CD8-positive, alpha-beta memory T cell (primary cell): ENCODE data around the gene EPC2. TPM values are rescaled to one million over a fixed set of nuclear protein-coding genes. Genes with fewer than 3 reads are reported as not detected.
"Not testable (repeated sequence)": the region's sequence is repeated elsewhere in the genome, so short reads cannot be mapped to it uniquely, and the experiment has no call there.

ENCODE experiments used
- CTCF ChIA-PET: fragments of 350-600 bp; sonication (Branson Sonifier 250); formaldehyde crosslinking; loops from one replicate; lab custom pipeline; 2021; ENCODE audit warnings: antibody characterized with exemption; lab: Charles Lee
- POLR2A ChIA-PET: fragments of 350-600 bp; sonication (Branson Sonifier 250); formaldehyde crosslinking; loops from one replicate; lab custom pipeline; 2021; ENCODE audit warnings: antibody characterized with exemption; lab: Charles Lee
- DNase-seq, 5 donors: peaks; one replicate each; pipeline versions ENCODE4 v3.0.0 to v3.0.0-alpha.2; 2020 to 2022; ENCODE audit warnings: mixed read lengths in 1 of 5
- H3K27ac ChIP-seq: one replicate; pipeline ENCODE4 v1.7.0; 2013; ENCODE audit warnings: low read depth, mild to moderate bottlenecking, low read length, moderate library complexity
- H3K27me3 ChIP-seq: 2 replicates; pipeline ENCODE4 v1.7.0; 2013; ENCODE audit warnings: low read length, mild to moderate bottlenecking; ENCODE audit not compliant: insufficient read depth, poor library complexity, severe bottlenecking
- H3K36me3 ChIP-seq: 2 replicates; pipeline ENCODE4 v1.7.0; 2013; ENCODE audit warnings: mild to moderate bottlenecking, low read length, moderate library complexity; ENCODE audit not compliant: insufficient read depth
- H3K4me1 ChIP-seq: 2 replicates; pipeline ENCODE4 v1.7.0; 2013; ENCODE audit warnings: mild to moderate bottlenecking, low read length, moderate library complexity; ENCODE audit not compliant: insufficient read depth
- H3K4me3 ChIP-seq: 2 replicates; pipeline ENCODE4 v1.7.0; 2013; ENCODE audit warnings: mild to moderate bottlenecking, low read length
- H3K9me3 ChIP-seq: 2 replicates; pipeline ENCODE4 v1.7.0; 2013; ENCODE audit warnings: mild to moderate bottlenecking, low read length
- H3K27ac Mint-ChIP-seq, 8 donors: one replicate each; pipeline ENCODE4 v1.8.0; 2020 to 2021; ENCODE audit warnings: mixed read lengths in 8 of 8, mild to moderate bottlenecking in 6 of 8, inconsistent platforms in 3 of 8, moderate library complexity in 3 of 8
- H3K27me3 Mint-ChIP-seq, 2 donors: one replicate each; pipeline ENCODE4 v1.8.0; 2020 to 2021; ENCODE audit warnings: mixed read lengths in 2 of 2, mild to moderate bottlenecking in 1 of 2, moderate library complexity in 1 of 2
- H3K36me3 Mint-ChIP-seq, 3 donors: one replicate each; pipeline ENCODE4 v1.8.0; 2020 to 2021; ENCODE audit warnings: mixed read lengths in 3 of 3, inconsistent platforms in 1 of 3, mild to moderate bottlenecking in 1 of 3
- H3K4me1 Mint-ChIP-seq, 3 donors: one replicate each; pipeline ENCODE4 v1.8.0; 2020 to 2021; ENCODE audit warnings: mixed read lengths in 3 of 3, inconsistent platforms in 1 of 3, mild to moderate bottlenecking in 1 of 3
- H3K4me3 Mint-ChIP-seq, 7 donors: one replicate each; pipeline ENCODE4 v1.8.0; 2020 to 2021; ENCODE audit warnings: mixed read lengths in 7 of 7, mild to moderate bottlenecking in 6 of 7, moderate library complexity in 4 of 7, inconsistent platforms in 2 of 7
- H3K9me3 Mint-ChIP-seq, 5 donors: one replicate each; pipeline ENCODE4 v1.8.0; 2020 to 2022; ENCODE audit warnings: mixed read lengths in 5 of 5, mild to moderate bottlenecking in 3 of 5, moderate library complexity in 2 of 5, inconsistent platforms in 1 of 5
- polyA plus RNA-seq: library from polyadenylated mRNA; unstranded; fragments of 300-500 nt; fragmentation: Illumina TruSeq; gene quantifications from one replicate; pipeline ENCODE4 v1.2.3, GENCODE V29; 2021
- total RNA-seq, 2 experiments: library from RNA; stranded (reverse); gene quantifications; one replicate each; pipeline ENCODE4 v1.2.3, GENCODE V29; 2021

EPC2 gene
- total and polyA plus RNA-seq, 3 experiments from 2014 or later, result 2.2 to 29.7 (median 29.6) TPM

DNA sequence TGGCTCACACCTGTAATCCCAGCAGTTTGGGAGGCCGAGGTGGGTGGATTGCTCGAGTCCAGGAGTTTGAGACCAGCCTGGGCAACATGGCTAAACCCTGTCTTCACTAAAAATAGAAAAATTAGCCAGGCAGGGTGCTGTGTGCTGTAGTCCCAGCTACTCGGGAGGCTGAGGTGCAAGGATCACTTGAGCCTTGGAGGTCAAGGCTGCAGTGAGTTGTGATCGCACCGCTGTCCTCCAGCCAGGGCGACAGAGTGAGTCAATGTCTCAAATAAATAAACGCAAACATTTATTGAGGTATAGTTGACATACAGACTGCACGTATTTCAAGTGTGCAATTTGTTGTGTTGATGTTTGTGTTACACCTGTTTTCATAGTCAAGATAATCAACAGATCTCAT, 19.7 kb downstream of the EPC2 start:
- ChIA-PET POLR2A (no interaction called here), CTCF (interaction anchor here (1.2 kb wide), 1 partner anchor 27 kb away, joined by 3 read pairs; no protein-coding TSS in a partner anchor)
- peaks cover 0 to 5% (median 0%) of the 10 kb centered on the region in 3 donors for H3K36me3 Mint-ChIP-seq

DNA sequence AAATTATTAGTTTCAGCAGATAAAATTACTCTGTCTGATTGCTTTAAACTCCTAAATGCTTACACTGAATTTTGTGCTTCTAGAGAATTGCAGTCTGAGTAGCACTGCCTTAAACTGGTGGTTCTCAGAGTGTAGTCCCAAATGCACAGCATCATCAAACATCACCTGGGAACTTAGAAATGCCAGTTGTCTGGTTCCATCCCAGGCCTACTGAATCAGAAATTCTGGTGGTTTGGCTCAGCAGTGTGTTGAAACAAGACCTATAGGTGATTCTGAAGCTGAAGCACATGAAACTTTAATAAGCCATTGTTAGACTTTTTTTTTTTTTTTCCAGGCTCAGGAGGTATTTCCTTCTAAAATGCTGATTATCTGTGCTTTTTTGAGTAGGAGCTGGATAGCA, 22.0 kb downstream of the EPC2 start:
- no peaks in the 10 kb centered on the region for H3K36me3 ChIP-seq
- Mint-ChIP-seq H3K27ac (no peak overlapping the region), H3K27me3 (no peaks in the 10 kb centered on the region), H3K36me3 (peaks cover 0 to 5% (median 0%) of the 10 kb centered on the region in 3 donors), H3K4me1 (peaks cover 66 to 82% (median 76%) of the 10 kb centered on the region in 3 donors), H3K4me3 (peak overlapping the region in 4 of 7 donors; percentile 5 to 48 (median 22)), H3K9me3 (no peaks in the 10 kb centered on the region)
- no peak for DNase-seq
- ChIA-PET POLR2A (interaction anchor here (1.4 kb wide), 1 partner anchor 20 kb away, joined by 3 read pairs; no protein-coding TSS in a partner anchor), CTCF (no interaction called here)
- no peaks in the 10 kb centered on the region for H3K9me3 ChIP-seq
- H3K4me1 ChIP-seq, result peaks cover 47% of the 10 kb centered on the region
- H3K4me3 ChIP-seq, result no peak overlapping the region
- H3K27ac ChIP-seq, result no peak overlapping the region
- H3K27me3 ChIP-seq, result no peaks in the 10 kb centered on the region

More for the DNA sequence above, 19.7 kb downstream of the EPC2 start:
- no peak for DNase-seq
- Mint-ChIP-seq H3K27me3 (no peaks in the 10 kb centered on the region), H3K4me1 (peaks cover 63 to 84% (median 78%) of the 10 kb centered on the region in 3 donors), H3K27ac (no peak overlapping the region), H3K4me3 (peak overlapping the region in 2 of 7 donors; percentile 26 to 65), H3K9me3 (no peaks in the 10 kb centered on the region)
- Histone ChIP-seq H3K4me3 (no peak overlapping the region), H3K27ac (no peak overlapping the region), H3K4me1 (peaks cover 55% of the 10 kb centered on the region), H3K27me3 (no peaks in the 10 kb centered on the region), H3K9me3 (no peaks in the 10 kb centered on the region), H3K36me3 (no peaks in the 10 kb centered on the region)

DNA sequence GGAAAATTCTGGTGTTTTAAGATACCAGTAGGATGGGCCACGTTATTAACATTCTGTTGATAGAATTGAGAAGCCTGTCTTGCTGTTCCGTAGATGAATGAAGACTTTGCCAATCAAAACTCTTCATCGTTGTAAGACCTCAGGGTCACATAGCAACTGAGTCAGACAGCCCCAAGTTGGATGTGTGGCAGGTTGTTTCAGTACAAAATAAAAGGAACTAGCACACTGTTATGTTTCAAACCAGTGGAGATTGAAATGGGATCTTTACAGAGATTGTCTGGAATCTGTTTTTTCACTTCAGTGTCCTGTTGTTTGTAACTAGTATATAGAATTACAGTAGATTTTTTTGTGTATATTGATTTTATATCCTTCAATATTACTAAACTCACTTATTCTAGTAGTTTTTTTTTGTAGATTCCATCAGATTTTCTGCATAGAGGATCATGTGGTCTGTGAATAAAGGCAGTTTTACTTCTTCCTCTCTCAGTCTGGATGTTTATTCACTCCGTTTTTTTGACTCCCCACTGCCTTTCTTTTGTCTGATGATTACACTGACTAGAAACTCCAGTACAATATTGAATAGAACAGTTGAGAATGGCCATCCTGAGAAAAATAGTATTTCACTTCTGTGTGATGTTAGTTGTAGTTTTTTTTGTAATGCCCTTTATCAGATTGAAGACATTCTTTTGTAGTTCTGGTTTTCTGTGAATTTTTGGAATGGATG, 22.7 kb downstream of the EPC2 start:
- ChIA-PET POLR2A (no interaction called here), CTCF (no interaction called here)
- no peak overlapping the region for H3K4me3 ChIP-seq
- no peaks in the 10 kb centered on the region for H3K9me3 ChIP-seq
- peak overlapping the region in 2 of 8 donors; percentile 0 to 56 for H3K27ac Mint-ChIP-seq
- H3K27ac ChIP-seq, result no peak overlapping the region
- H3K9me3 Mint-ChIP-seq, result peaks cover 0 to 2% (median 0%) of the 10 kb centered on the region in 5 donors
- H3K27me3 ChIP-seq, result no peaks in the 10 kb centered on the region
- H3K4me3 Mint-ChIP-seq, result peak overlapping the region in 4 of 7 donors; percentile 30 to 43 (median 38)
- peaks cover 0 to 3% (median 2%) of the 10 kb centered on the region in 3 donors for H3K36me3 Mint-ChIP-seq
- peaks cover 47% of the 10 kb centered on the region for H3K4me1 ChIP-seq
- no peaks in the 10 kb centered on the region for H3K36me3 ChIP-seq
- H3K27me3 Mint-ChIP-seq, result no peaks in the 10 kb centered on the region
- H3K4me1 Mint-ChIP-seq, result peaks cover 72 to 89% (median 80%) of the 10 kb centered on the region in 3 donors
- DNase-seq, result no peak

DNA sequence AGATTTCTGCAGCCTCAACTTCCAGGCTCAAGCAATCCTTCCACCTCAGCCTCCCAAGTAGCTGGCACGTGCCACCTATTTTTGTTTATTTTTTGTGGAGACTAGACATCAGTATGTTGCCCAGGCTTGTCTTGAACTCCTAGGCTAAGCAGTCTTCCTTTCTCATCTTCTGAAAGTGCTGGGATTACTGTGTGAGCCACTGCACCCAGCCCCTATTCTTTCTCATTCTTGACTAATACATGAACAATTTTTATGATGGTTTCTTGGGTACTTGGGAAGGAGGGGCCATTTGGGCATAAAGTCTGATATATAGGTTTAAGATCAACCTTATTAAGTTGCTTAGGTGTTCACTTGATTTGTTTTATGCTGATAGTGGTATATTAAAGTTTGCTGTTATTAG, 26.2 kb downstream of the EPC2 start:
- no peak overlapping the region for H3K4me3 ChIP-seq
- no peaks in the 10 kb centered on the region for H3K36me3 ChIP-seq
- no peak for DNase-seq
- ChIA-PET POLR2A (no interaction called here), CTCF (interaction anchor here (0.6 kb wide), 1 partner anchor 23 kb away, joined by 3 read pairs; no protein-coding TSS in a partner anchor)
- peaks cover 0 to 9% (median 5%) of the 10 kb centered on the region in 5 donors for H3K9me3 Mint-ChIP-seq
- H3K4me1 Mint-ChIP-seq, result peaks cover 83 to 94% (median 91%) of the 10 kb centered on the region in 3 donors
- peak overlapping the region in 3 of 7 donors; percentile 31 to 66 (median 32) for H3K4me3 Mint-ChIP-seq
- peaks cover 48% of the 10 kb centered on the region for H3K4me1 ChIP-seq
- no peak overlapping the region for H3K27ac ChIP-seq
- no peaks in the 10 kb centered on the region for H3K27me3 Mint-ChIP-seq
- peak overlapping the region in 2 of 8 donors; percentile 20 to 23 for H3K27ac Mint-ChIP-seq
- H3K27me3 ChIP-seq, result no peaks in the 10 kb centered on the region
- H3K9me3 ChIP-seq, result no peaks in the 10 kb centered on the region
- peaks cover 0 to 13% (median 6%) of the 10 kb centered on the region in 3 donors for H3K36me3 Mint-ChIP-seq

DNA sequence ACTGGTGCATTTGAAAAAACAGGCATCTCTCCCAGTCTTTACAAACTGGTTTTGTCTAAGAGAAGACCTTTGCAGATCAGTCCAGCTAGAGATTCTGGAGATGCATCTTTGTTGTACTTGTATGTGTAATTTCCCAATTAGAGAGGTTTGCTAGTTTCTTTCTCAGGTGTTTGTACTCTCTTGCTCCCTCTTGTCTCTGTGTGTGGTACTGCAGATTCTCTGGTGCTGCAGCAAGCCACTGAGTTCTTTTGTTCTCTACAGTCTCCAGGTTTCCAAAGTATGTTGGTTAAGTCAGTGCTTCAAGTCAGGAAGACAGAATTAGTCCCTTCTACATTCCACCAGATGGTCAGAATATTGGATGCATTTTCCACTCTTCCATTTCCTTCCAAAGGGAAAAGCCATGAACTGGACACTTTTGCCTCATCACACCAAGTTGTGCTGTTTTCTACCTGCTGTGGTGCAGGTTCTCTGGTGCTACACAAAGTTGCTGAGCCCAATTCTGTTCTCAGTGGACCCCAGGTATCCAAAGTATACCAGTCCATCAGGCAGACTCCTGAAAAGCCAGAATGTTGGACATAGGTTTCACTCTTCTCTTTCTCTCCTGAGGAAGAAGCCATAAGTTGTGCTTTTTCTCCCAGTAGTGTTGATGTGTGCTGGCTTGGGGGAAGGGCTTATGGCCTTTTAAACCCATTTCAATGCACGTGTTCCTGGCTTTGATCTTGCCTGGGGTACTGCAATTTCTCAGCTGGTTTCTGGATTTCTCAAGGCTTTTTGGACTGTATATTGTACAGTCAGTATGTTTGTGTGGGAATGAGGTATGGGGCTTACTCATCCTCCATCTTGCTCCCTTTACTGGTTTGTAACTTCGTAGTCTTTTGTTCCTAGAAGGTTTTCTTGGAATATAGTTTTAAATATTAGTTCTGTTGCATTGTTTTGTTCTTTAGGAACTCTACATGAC, 29.8 kb downstream of the EPC2 start:
- ChIA-PET CTCF (interaction anchor here (2.6 kb wide), 1 partner anchor 13 kb away, joined by 6 read pairs; no protein-coding TSS in a partner anchor), POLR2A (no interaction called here)
- peaks cover 70 to 90% (median 89%) of the 10 kb centered on the region in 3 donors for H3K4me1 Mint-ChIP-seq
- Histone ChIP-seq H3K36me3 (no peaks in the 10 kb centered on the region), H3K4me3 (no peak overlapping the region), H3K4me1 (peaks cover 34% of the 10 kb centered on the region), H3K27me3 (no peaks in the 10 kb centered on the region), H3K27ac (no peak overlapping the region), H3K9me3 (no peaks in the 10 kb centered on the region)
- H3K36me3 Mint-ChIP-seq, result peaks cover 1 to 13% (median 6%) of the 10 kb centered on the region in 3 donors
- H3K27me3 Mint-ChIP-seq, result no peaks in the 10 kb centered on the region
- H3K27ac Mint-ChIP-seq, result peak overlapping the region in 6 of 8 donors; percentile 1 to 47 (median 16)
- H3K9me3 Mint-ChIP-seq, result peaks cover 0 to 9% (median 5%) of the 10 kb centered on the region in 5 donors
- peak in 3 of 5 donors; percentile 10 to 30 (median 22) for DNase-seq
- H3K4me3 Mint-ChIP-seq, result peak overlapping the region in 6 of 7 donors; percentile 8 to 65 (median 32)

DNA sequence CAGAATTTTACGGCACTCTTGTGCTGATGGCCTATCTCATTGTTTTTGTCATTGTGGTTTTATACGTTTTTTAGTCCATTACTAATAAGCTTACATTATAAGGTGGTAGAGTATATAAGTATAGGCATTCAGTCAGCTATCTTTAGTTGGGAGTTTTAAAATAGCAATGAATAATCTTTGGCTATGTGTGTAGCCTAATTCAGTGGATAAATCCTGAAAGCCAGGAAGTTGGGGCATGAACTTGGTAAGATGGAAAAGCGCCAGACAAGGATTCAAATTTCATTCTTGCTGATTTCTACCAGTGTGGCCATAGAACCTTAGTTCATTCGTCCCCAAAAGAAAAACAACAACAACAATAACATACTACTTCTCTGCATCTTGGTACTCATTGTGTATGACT, 31.2 kb downstream of the EPC2 start:
- CTCF ChIA-PET, result interaction anchor here (2.6 kb wide), 1 partner anchor 15 kb away, joined by 6 read pairs; no protein-coding TSS in a partner anchor
- Mint-ChIP-seq H3K36me3 (peaks cover 1 to 13% (median 6%) of the 10 kb centered on the region in 3 donors), H3K4me3 (peak overlapping the region in 3 of 7 donors; percentile 10 to 36 (median 15)), H3K27ac (peak overlapping the region in 1 of 8 donors; percentile 7), H3K4me1 (peaks cover 67 to 90% (median 89%) of the 10 kb centered on the region in 3 donors), H3K27me3 (no peaks in the 10 kb centered on the region), H3K9me3 (peaks cover 0 to 9% (median 6%) of the 10 kb centered on the region in 5 donors)
- POLR2A ChIA-PET, result no interaction called here
- Histone ChIP-seq H3K27ac (no peak overlapping the region), H3K4me1 (peaks cover 24% of the 10 kb centered on the region), H3K27me3 (no peaks in the 10 kb centered on the region), H3K9me3 (no peaks in the 10 kb centered on the region), H3K4me3 (no peak overlapping the region), H3K36me3 (no peaks in the 10 kb centered on the region)
- no peak for DNase-seq

DNA sequence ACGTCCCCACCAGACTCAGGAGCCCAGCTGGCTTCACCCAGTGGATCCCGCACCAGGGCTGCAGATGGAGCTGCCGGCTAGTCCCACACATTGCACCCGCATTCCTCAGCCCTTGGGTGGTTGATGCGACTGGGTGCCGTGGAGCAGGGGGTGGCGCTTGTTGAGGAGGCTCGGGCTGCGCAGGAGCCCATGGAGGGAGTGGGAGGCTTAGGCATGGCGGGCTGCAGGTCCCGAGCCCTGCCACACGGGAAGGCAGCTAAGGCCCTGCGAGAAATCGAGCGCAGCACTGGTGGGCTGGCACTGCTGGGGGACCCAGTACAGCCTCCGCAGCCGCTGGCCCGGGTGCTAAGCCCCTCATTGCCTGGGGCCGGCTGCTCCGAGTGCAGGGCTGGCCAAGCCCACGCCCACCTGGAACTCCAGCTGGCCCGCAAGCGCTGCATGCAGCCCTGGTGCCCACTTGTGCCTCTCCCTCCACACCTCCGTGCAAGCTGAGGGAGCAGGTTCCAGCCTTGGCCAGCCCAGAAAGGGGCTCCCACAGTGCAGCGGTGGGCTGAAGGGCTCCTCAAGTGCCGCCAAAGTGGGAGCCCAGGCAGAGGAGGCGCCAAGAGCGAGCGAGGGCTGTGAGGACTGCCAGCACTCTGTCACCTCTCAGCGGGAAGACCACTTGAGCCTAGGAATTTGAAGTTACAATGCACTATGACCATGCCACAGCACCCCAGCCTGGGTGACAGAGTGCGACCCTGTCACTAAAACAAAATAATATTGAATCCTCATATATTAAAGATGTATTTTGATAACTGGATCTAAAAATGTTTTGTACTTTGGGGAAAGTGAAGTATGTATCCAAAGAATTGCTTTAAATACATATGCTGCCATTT, 34.0 kb downstream of the EPC2 start:
- H3K27me3 ChIP-seq, DNase-seq, H3K27me3 Mint-ChIP-seq, CTCF ChIA-PET, H3K4me3 Mint-ChIP-seq, POLR2A ChIA-PET, H3K4me3 ChIP-seq, H3K36me3 Mint-ChIP-seq, H3K9me3 ChIP-seq, H3K27ac Mint-ChIP-seq, H3K27ac ChIP-seq, H3K9me3 Mint-ChIP-seq, H3K36me3 ChIP-seq: not testable (repeated sequence)
- H3K4me1 ChIP-seq, result peaks cover 24% of the 10 kb centered on the region
- peaks cover 61 to 91% (median 88%) of the 10 kb centered on the region in 3 donors for H3K4me1 Mint-ChIP-seq
